Body of pancreas (tissue), 4 donors: Measurements from ENCODE around the gene RANBP17.

Experiments
- CTCF ChIP-seq, 7 experiments: fragments of 450-650 bp in 4 of 7; fragments of 200-600 bp in 3 of 7; sonication (generic) in 3 of 7; IDR thresholded peaks; one replicate each; pipeline ENCODE4 v1.5.1; 2016 to 2019; ENCODE audit warnings: antibody characterized with exemption in 7 of 7
- POLR2A ChIP-seq, 3 donors: fragments of 450-650 bp; IDR thresholded peaks; one replicate each; pipeline ENCODE4 v1.6.1; 2016; ENCODE audit warnings: antibody characterized with exemption in 3 of 3, mild to moderate bottlenecking in 2 of 3

- TF ChIP-seq POLR2A (IDR thresholded peaks at IDR 0.05) (no peak), CTCF (IDR thresholded peaks at IDR 0.05) (no peak)
These were observed 401.4 kb downstream of the RANBP17 start for GRCh38 chr5:171263181-171263580.
